HG03354 (cell line): ENCODE data around the gene SUPT3H.
"Not testable (repeated sequence)": the region's sequence is repeated elsewhere in the genome, so short reads cannot be mapped to it uniquely, and the experiment has no call there.

Source experiments
- ATAC-seq: cut with Tn5 transposase; IDR thresholded peaks from one replicate; pipeline ENCODE4 v1.9.1; 2021; ENCODE audit warnings: mild to moderate bottlenecking; ENCODE audit not compliant: unreplicated experiment, poor library complexity, severe bottlenecking

SUPT3H gene

DNA sequence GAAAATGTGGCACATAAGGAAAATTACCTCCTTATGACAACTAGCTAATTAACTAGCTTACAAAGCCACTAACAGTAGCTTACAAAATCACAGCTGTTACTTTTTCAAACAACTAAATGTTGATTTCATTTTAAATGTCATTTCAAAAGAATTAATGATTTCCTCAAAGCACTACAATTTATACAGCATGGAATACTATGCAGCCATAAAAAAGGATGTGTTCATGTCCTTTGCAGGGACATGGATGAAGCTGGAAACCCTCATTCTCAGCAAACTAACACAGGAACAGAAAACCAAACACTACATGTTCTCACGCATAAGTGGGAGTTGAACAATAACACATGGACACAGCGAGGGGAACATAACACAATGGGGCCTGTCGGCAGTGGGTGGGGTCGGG is 100.0 kb downstream of the SUPT3H start:
- ATAC-seq = not testable (repeated sequence)

DNA sequence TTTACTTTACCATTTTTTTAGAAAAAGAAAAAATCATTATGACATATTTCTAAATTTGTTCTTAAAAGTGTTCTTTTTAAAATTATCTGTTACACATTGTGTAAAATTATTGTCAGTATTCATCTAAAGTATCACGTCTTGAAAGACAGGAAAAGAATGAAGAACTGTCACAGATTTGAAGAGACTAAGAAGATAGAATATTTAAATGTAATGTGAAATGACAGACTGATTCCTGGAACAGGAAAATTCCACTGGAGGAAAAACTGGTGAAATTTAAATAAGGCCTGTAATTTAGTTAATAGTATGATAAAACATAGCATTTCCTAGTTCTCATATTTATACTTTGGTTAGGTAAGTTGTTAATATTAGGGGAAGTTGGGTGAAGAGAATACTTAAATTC is 102.4 kb downstream of the SUPT3H start:
- no peak for ATAC-seq

DNA sequence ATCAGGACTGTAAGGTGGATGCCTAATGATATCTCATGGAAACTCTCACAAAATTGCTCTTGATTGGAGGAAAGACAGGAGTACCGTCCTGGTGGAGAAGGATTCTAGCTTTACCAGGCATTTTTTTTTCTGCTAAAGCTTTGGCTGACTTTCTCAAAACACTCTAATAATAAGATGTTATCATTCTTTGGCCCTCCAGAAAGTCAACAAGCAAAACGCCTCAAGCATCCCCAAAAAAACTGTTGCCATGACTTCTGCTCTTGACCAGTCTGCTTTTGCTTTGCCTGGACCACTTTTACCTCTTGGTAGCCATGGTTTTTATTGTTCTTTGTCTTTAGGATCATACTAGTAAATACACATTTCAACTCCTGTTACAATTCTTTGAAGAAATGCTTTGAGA is 105.1 kb downstream of the SUPT3H start:
- no peak for ATAC-seq

DNA sequence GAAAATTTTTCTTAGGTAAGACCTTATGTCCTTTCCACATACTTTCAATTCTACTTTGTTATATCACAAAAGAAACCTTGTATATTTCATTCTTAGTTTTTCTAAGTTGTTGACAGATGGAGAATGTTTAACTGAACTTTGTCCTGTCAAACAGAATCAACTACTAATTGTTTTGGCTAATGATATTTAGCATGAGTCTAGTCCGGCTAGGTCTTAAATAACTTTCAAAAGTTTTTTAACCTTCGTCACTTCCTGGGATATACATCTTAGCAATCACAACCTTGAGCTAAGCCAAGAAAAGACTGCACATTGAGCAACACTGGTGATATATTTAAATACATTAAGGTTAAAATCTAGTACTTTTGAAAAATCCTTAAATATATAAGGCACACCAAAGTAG is 112.5 kb downstream of the SUPT3H start:
- no peak for ATAC-seq

DNA sequence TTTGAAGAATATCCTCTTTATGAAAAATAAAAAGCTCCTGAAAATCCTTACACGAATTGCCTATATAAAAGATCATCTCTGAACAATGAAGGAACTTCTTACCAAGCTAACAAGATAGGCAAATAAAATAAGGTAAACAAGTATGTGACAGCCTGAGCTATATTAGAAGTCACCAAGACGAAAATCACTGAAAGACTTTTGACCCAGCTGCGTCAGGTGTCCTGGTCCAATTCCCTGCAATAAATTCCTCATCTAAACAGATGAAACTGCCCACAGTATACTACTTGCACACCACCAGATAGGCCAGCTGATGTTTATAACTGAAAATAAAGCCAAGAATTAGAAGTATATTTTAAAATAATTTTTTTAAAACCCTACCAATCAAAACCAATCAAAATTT is 117.0 kb downstream of the SUPT3H start:
- ATAC-seq = no peak

DNA sequence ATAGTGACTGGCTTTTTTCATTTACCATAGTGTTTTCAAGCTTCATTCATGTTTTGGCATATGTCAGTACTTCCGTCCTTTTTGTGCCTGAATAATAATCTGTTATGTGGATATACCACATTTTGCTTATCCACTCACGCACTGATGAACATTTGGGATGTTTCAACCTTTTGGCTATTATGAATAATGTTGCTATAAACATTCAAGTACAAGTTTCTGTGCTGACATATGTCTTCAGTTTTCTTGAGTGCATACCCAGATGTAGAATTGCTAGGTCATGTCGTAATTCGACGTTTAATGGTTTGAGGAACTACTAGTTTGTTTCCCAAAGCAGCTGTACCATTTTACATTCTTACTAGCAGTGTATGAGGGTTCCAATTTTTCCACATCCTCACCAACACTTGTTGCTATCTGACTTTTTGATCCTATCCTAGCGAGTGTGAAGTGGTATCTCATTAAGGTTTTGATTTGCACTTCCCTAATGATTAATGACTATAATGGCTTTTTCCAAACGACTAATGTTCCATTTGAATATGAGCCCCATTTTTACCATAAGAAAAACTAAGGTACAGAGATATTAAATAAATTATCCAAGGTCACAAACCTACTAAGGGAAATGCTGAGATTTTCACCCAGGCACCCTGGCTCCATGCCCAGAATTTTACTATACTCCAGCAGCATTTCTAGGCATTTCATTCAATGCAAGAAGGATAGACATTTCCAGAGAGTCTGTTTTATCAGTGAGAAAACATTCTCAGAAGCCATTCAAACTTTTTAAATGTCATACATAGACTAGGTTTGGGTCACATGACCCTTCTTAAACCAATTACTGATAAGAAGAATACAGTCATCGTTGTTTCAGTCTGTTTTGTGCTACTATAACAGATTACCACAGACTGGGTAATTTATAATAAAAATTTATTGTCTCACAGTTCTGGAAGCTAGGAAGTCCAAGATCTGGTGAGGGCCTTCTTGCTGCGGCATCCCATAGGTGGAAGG is 120.7 kb downstream of the SUPT3H start:
- no peak for ATAC-seq

DNA sequence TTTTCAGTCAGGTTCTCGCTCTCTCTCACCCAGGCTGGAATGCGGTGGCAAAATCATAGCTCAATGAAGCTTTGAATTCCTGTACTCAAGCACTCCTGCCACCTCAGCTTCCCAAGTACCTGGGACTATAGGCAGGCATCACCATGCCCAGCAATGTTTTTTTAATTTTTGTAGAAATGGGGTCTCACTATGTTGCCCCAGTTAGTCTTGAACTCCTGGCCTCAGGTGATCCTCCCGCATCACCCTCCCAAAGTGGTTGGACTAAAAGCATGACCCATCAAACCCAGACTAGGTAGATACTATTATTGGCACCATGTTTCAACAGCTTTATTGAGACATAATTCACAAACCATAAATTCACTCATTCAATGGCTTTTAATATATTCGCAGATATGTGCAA is 122.3 kb downstream of the SUPT3H start:
- no peak for ATAC-seq

DNA sequence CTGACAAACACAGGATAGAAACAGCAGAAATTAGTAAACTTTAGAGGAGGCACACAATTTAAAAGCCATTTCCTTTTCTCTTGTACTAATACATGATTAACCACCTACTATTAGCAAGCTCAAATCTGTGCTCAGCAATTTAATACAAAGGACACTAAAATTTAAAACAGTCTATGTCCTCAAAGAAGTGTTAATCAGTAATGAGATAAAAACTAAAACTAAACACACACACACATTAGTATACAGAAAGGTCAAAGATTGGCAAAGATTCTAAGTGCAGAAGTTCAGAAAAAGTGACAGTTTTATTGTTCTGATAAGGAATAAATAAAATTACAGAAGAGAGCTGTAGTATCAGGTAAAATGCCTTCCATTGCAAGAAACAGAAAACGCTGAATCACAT is 123.5 kb downstream of the SUPT3H start:
- no peak for ATAC-seq

DNA sequence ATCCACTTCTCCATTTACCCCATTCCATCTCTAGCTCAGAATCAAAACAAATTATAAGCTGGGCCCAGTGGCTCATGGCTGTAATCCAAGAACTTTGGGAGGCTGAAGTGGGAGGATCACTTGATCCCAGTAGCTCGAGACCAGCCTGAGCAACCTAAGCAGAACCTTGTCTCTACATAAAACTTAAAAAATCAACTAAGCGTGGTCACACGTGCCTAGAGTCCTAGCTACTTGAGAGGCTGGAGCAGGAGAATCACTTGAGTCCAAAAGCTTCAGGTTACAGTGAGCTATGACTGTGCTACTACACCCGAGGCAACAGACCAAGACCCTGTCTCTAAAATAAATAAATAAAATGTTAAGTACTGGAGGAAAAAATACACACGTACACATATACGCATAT is 124.3 kb downstream of the SUPT3H start:
- no peak for ATAC-seq

DNA sequence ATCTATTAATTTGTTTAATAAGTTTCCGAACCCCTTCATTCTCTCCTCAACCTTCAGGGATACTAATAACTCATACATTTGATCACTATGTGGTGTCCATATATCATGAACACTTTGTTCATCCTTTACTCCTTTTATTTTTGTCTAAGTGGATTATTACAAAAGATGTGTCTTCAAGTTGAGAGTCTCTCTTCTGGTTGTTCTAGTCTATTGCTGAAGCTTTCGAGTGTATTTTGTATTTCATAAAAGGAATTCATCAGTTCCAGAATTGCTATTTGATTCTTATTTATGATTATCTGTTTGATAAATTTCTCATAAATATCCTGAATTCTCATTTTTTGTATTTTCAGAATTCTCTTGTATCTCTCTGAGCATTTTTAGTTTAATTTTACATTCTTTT is 146.1 kb downstream of the SUPT3H start:
- ATAC-seq = no peak

DNA sequence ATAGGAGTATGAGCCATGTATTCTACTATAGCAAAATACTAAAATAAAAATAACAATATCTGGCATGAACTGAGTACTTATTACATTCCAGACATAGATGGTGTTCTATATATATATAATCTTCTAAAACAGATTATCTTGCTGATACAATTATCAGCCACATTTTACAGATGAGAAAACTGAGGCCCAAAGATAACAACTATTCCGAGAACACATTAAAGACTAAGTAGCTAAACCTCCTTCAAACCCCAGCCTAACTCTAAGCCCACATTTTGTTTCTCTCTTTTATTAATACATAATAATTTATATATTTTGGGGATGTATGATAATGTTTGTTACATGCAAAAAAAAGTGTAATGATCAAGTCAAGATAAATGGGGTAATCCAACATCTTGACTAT is 148.3 kb downstream of the SUPT3H start:
- no peak for ATAC-seq

DNA sequence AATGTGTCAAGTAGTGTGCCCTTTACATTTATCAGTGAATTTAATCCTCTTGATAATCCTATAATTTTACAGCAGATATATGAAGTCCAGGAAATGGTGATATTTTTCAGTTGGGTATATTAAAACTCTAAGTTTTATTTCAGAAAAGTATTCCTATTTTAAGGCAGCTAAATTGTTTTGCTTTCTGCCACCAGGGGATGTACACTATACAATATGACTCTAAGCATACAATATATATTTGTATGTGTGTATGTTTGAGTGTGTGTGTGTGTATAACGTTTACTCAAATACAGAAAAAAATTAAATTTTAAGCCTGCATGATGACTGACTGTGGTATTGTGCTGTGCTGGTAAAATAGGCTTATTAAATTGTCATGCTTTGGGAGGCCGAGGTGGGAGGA is 151.7 kb downstream of the SUPT3H start:
- no peak for ATAC-seq

DNA sequence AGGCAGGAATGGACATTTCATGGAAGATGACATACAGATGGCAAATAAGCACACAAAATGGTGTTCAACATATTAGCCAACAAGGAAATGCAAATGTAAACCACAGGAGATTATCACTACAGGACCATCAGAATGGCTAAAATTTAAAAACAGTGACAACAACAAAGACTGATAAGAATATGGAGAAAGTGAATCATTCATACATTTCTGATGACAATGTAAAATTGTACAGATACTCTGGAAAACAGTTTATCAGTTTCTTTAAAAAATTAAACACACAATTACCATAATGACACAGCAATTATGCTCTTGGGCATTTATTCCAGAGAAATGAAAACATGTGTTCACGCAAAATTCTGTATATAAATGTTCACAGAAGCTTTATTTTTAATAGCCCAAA is 155.4 kb downstream of the SUPT3H start:
- ATAC-seq = no peak

DNA sequence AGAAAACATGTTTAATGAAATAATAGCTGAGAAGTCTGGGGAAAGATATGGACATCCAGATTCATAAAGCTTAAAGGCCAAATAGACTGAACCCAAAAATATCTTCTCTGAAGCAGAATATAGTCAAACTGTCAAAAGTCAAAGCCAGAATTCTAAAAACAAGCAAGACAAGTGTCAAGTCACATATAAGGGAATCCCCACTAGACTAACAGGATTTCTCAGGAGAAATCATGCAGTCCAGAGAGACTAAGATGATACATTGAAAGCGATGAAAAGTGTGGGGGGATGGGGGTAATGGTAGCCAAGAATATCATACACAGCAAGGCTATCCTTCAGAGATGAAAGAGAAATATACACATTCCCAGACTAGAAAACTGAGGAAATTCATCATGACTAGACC is 162.0 kb downstream of the SUPT3H start:
- ATAC-seq = no peak

DNA sequence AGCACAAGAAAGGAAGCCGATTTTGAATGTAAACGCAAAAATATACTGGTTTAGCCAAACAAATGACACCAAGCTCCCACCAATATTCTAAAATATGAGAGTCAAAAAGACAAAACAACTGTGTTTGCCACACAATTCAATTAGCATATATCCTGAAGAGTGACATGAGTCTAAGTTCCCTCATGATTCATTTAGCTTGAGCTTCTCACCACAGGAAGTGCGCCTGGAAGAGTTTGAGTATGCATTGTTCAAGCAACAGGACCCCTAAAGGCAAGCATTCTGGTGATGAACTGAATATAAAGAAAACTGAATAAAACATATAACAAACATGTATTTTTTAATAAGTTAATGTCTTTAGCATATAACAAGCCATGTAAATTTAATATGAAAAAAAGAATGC is 164.8 kb downstream of the SUPT3H start:
- ATAC-seq = no peak

DNA sequence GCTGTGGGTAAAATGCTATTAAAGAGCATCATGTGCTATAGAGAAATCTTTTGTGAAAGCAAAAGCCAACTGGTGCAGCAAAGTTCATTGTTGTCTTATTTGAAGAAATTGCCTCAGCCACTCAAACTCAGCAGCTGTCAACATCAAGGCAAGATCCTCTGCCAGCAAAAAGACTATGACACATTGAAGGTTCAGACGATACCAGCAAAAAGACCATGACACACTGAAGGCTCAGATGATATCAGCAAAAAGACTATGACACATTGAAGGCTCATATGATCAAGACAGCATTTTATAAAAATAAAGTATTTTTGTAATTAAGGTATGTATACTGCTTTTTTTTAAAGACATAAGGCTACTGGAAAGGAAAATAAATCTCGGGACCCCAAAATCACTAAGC is 168.0 kb downstream of the SUPT3H start:
- ATAC-seq = no peak

DNA sequence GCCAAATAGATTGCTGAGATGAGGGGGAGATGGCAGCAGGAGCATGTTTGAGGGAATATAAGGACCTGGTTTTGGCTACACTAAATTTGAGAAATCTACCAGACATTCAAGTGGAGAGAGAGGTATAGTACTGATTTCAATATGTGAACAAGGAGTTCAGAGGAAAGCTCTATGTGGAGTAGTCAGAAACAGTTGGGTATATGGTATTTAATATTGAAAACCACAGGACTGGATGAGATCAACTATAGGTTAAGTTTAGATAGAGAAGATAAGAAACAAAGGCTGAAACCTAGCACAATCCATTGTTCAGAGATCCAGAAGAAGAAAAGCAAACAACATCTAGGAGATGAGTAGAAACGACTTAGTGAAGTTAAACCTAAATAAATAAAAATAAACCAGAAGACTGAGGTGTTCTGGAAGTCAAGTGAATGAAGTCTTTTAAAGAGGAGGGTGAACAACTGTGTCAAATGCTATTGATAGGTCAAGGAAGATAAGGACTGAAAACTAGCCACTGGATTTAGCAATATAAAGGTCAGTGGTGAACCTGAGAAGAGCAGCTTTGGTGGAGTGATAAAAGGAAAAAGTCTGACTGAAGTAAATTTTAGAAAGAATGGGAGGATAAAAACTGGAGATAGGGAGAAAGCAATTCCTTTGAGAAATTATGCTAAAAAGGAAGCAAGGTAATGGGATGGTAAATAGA is 170.8 kb downstream of the SUPT3H start:
- ATAC-seq = no peak

DNA sequence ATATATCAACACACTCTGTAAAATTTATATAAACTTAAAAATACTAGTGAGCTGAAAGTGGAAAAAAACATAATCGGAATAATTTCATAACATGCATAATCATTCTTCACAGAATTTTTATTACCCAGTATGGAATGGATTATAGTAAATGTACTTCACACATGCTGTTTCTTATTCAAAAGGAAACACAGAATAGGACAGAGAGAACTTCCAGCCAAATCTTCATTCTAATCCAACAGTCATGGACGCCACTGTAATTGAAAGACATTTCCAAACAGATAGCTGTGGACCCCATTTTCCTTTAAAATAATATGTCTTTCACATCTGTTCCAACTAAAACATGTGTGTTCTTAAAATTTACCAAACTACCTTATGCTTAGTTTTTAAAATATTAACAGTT is 176.2 kb downstream of the SUPT3H start:
- ATAC-seq = no peak

DNA sequence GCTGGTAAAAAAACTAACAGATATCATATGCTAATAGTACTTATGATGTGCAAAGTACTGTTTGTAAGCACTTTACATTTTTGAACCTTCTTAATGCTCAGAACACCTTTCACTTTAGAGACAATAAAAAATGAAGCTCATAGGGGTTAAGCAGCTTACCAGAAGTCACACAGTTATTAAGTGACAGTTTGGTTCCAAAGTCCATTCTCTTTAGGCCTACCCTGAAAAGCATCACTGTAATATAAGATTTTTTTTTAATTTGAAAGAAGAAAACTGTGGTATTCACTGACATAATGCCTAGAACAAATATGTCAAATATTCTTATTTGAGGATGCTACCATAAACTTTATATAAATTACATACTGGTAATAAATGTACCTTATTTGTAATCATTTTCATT is 177.2 kb downstream of the SUPT3H start:
- no peak for ATAC-seq

DNA sequence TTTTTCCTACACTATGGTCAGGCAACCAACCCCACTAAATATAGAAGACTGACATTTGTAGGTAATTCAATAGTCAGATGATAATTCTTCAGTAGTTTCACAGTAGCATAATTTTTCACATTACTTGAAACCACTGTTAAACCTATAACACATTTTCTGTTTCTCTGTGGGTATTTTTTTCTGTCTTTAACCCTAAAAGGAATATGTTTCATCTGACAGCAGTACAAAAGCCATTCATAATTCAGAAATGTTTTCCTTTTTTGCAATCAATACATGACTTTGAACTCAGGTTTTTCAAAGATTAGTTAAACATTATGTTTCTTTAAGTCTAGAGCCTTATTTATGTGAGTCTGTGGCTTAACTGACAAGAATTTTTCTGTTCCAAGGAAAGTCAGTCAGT is 178.2 kb downstream of the SUPT3H start:
- no peak for ATAC-seq

DNA sequence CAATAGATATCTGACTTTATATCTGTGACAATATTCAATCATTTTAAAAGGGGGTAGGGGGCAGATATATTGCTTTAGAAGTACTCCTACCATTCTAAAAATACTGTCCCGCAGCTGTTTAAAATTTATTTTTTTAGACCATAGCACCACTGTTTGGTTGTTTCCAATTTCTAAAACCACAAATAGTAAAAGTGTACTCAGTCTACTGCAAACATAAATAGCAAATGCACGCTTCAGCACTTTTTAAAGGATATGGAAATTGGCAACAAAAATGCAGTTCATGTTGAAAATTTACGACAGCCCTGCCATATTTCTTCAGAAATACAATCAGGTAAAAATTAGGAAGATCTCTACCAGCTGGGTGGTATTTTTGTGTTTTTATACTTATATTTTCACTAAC is 181.6 kb downstream of the SUPT3H start:
- no peak for ATAC-seq
